CD14-positive monocyte (primary cell): ENCODE results near the gene GPRIN3. TPM values are rescaled to one million over a fixed set of nuclear protein-coding genes. Genes with fewer than 3 reads are reported as not detected.

Source experiments
- DNase-seq, 3 donors: peaks; one replicate each; pipeline ENCODE4 v3.0.0-alpha.2; 2011 to 2022
- H2AFZ ChIP-seq: 2 replicates; pipeline ENCODE4 v1.6.0; 2012; ENCODE audit warnings: mild to moderate bottlenecking, low read depth, low read length, inconsistent platforms; ENCODE audit not compliant: insufficient read depth, poor library complexity, severe bottlenecking
- H3K27ac ChIP-seq, 2 donors: 1 replicate in 1 of 2; 2 replicates in 1 of 2; pipeline ENCODE4 v1.5.1; 2012 to 2013; ENCODE audit warnings: low read length in 2 of 2, control low read depth in 1 of 2, inconsistent platforms in 1 of 2, low read depth in 1 of 2, mild to moderate bottlenecking in 1 of 2
- H3K27me3 ChIP-seq, 2 donors: one replicate each; pipeline versions ENCODE4 v1.6.0 to v1.6.1; 2011 to 2013; ENCODE audit warnings: low read length in 2 of 2; ENCODE audit not compliant: control insufficient read depth in 2 of 2, insufficient read depth in 2 of 2
- H3K36me3 ChIP-seq, 2 donors: replicated peaks in 1 of 2; 1 replicate in 1 of 2; 2 replicates in 1 of 2; pipeline versions ENCODE4 v1.5.1 to v1.6.1; 2012 to 2013; ENCODE audit warnings: low read length in 2 of 2, control low read depth in 1 of 2, inconsistent platforms in 1 of 2, mild to moderate bottlenecking in 1 of 2; ENCODE audit not compliant: insufficient read depth in 2 of 2, control insufficient read depth in 1 of 2
- H3K4me1 ChIP-seq, 2 donors: 1 replicate in 1 of 2; 2 replicates in 1 of 2; pipeline versions ENCODE4 v1.5.1 to v1.6.1; 2012 to 2013; ENCODE audit warnings: low read length in 2 of 2, control low read depth in 1 of 2, inconsistent platforms in 1 of 2, mild to moderate bottlenecking in 1 of 2, moderate library complexity in 1 of 2; ENCODE audit not compliant: insufficient read depth in 2 of 2, control insufficient read depth in 1 of 2
- H3K4me2 ChIP-seq: replicated peaks from 2 replicates; pipeline ENCODE3; 2012; ENCODE audit warnings: low read length, moderate library complexity, mild to moderate bottlenecking; ENCODE audit not compliant: poor library complexity, severe bottlenecking; ENCODE audit errors: extremely low read depth
- H3K4me3 ChIP-seq, 3 experiments: fragments of 200-600 bp in 1 of 3; sonication (generic) in 1 of 3; replicated peaks in 1 of 3; 1 replicate in 2 of 3; 2 replicates in 1 of 3; pipeline ENCODE4 v1.5.1; 2011 to 2013; ENCODE audit warnings: low read length in 3 of 3, mild to moderate bottlenecking in 3 of 3, control low read depth in 2 of 3, low read depth in 2 of 3, inconsistent platforms in 1 of 3, moderate library complexity in 1 of 3
- H3K79me2 ChIP-seq: 2 replicates; pipeline ENCODE4 v1.6.0; 2012; ENCODE audit warnings: mild to moderate bottlenecking, control low read depth, inconsistent platforms, low read length, moderate library complexity; ENCODE audit not compliant: insufficient read depth
- H3K9ac ChIP-seq: 2 replicates; pipeline ENCODE4 v1.6.0; 2017; ENCODE audit warnings: low read length, mild to moderate bottlenecking; ENCODE audit not compliant: insufficient read depth, poor library complexity, severe bottlenecking
- H3K9me3 ChIP-seq, 2 donors: replicated peaks in 1 of 2; 1 replicate in 1 of 2; 2 replicates in 1 of 2; pipeline versions ENCODE4 v1.5.1 to v1.6.1; 2012 to 2013; ENCODE audit warnings: low read length in 2 of 2, control low read depth in 1 of 2; ENCODE audit not compliant: control insufficient read depth in 1 of 2, insufficient read depth in 1 of 2
- H4K20me1 ChIP-seq: 2 replicates; pipeline ENCODE4 v1.6.0; 2012; ENCODE audit warnings: mild to moderate bottlenecking, low read length, control low read depth, moderate library complexity; ENCODE audit not compliant: insufficient read depth
- H3K27ac Mint-ChIP-seq, 7 donors: one replicate each; pipeline ENCODE4 v1.8.0; 2020; ENCODE audit warnings: mild to moderate bottlenecking in 7 of 7, mixed read lengths in 7 of 7, moderate library complexity in 6 of 7, inconsistent platforms in 2 of 7
- H3K27me3 Mint-ChIP-seq, 3 donors: one replicate each; pipeline ENCODE4 v1.8.0; 2021 to 2022; ENCODE audit warnings: low read depth in 3 of 3, mild to moderate bottlenecking in 3 of 3, mixed read lengths in 3 of 3, moderate library complexity in 3 of 3, inconsistent platforms in 1 of 3
- H3K36me3 Mint-ChIP-seq, 2 donors: one replicate each; pipeline ENCODE4 v1.8.0; 2020; ENCODE audit warnings: mixed read lengths in 2 of 2, inconsistent platforms in 1 of 2, mild to moderate bottlenecking in 1 of 2
- H3K4me1 Mint-ChIP-seq: one replicate; pipeline ENCODE4 v1.8.0; 2020; ENCODE audit warnings: mild to moderate bottlenecking, mixed read lengths
- H3K4me3 Mint-ChIP-seq, 2 donors: one replicate each; pipeline ENCODE4 v1.8.0; 2020; ENCODE audit warnings: mild to moderate bottlenecking in 2 of 2, mixed read lengths in 2 of 2, moderate library complexity in 1 of 2
- H3K9me3 Mint-ChIP-seq, 7 donors: one replicate each; pipeline ENCODE4 v1.8.0; 2020 to 2022; ENCODE audit warnings: mixed read lengths in 7 of 7, mild to moderate bottlenecking in 6 of 7, moderate library complexity in 6 of 7, inconsistent platforms in 2 of 7
- WGBS: methylation state at CpG from one replicate; pipeline ENCODE4 v1.1.5; 2013; ENCODE audit warnings: missing lambda C conversion rate; ENCODE audit not compliant: insufficient coverage; 5-methylcytosine and 5-hydroxymethylcytosine counted together
- intact Hi-C, 2 donors: fragments of 100-400 bp; cut with micrococcal nuclease; formaldehyde crosslinking; loops; one replicate each; pipeline versions ENCODE4 v1.15.0 to v1.15.1; 2023
- polyA plus RNA-seq, 3 donors: library from polyadenylated mRNA; depleted of rRNA in 1 of 3; unstranded in 2 of 3; stranded (reverse) in 1 of 3; fragments of 300-500 nt in 2 of 3; fragments of >200 nt in 1 of 3; fragmentation: Illumina TruSeq in 2 of 3; gene quantifications; 1 replicate in 2 of 3; 2 replicates in 1 of 3; pipeline ENCODE4 v1.2.3, GENCODE V29; 2012 to 2021
- TF ChIP-seq, protein P1 (sequence below): fragments of 200-600 bp; IDR thresholded peaks from one replicate; pipeline ENCODE4 v1.8.0; 2022; ENCODE audit warnings: antibody characterized with exemption, mild to moderate bottlenecking

Gene GPRIN3
- polyA plus RNA-seq, 3 donors: 1.1 to 3.3 (median 2.3) TPM

DNA sequence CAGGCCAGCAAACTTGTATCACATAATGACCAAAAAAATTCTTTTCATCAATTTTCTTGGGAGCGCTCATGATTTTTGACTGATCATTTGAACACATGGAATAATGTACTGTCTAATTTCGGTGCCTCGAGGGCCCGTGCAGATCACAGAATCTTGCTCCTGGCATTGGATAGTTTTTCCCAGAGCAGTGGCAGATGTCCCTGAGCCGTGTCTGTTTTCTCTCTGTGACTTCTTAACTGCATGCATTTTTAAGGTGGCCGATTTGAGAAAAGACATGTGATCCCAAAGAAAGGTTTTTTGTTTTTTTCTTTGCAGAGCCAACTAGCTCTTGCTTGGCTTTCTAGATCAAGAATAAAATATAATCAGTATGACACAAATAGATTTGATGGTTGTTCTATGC, 19.7 kb downstream of the GPRIN3 start:
- Mint-ChIP-seq H3K27ac (peak overlapping the region in 1 of 7 donors; percentile 1), H3K9me3 (no peaks in the 10 kb centered on the region), H3K4me1 (peaks cover 35% of the 10 kb centered on the region), H3K36me3 (peaks cover 6 to 9% of the 10 kb centered on the region in 2 donors), H3K27me3 (peaks cover 0 to 3% (median 1%) of the 10 kb centered on the region in 3 donors), H3K4me3 (no peak overlapping the region)
- no peak overlapping the region for H3K4me3 ChIP-seq
- TF ChIP-seq, protein P1, sequence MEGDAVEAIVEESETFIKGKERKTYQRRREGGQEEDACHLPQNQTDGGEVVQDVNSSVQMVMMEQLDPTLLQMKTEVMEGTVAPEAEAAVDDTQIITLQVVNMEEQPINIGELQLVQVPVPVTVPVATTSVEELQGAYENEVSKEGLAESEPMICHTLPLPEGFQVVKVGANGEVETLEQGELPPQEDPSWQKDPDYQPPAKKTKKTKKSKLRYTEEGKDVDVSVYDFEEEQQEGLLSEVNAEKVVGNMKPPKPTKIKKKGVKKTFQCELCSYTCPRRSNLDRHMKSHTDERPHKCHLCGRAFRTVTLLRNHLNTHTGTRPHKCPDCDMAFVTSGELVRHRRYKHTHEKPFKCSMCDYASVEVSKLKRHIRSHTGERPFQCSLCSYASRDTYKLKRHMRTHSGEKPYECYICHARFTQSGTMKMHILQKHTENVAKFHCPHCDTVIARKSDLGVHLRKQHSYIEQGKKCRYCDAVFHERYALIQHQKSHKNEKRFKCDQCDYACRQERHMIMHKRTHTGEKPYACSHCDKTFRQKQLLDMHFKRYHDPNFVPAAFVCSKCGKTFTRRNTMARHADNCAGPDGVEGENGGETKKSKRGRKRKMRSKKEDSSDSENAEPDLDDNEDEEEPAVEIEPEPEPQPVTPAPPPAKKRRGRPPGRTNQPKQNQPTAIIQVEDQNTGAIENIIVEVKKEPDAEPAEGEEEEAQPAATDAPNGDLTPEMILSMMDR: no peak
- 97% methylated on average over 5 of the region's 6 CpGs for WGBS
- H2AFZ ChIP-seq: no peak overlapping the region
- no peaks in the 10 kb centered on the region for H3K27me3 ChIP-seq
- no peaks in the 10 kb centered on the region for H3K9me3 ChIP-seq
- no peak overlapping the region for H3K4me2 ChIP-seq
- H3K79me2 ChIP-seq: no peaks in the 10 kb centered on the region
- no peaks in the 10 kb centered on the region for H4K20me1 ChIP-seq
- DNase-seq: no peak
- H3K27ac ChIP-seq: no peak overlapping the region
- no peak overlapping the region for H3K9ac ChIP-seq
- intact Hi-C loops: loop anchor here in 1 of 2 donors (10.0 kb wide), 1 partner anchor 47 kb away; no protein-coding TSS in a partner anchor
- no peaks in the 10 kb centered on the region for H3K36me3 ChIP-seq
- peaks cover 27 to 28% of the 10 kb centered on the region in 2 donors for H3K4me1 ChIP-seq

DNA sequence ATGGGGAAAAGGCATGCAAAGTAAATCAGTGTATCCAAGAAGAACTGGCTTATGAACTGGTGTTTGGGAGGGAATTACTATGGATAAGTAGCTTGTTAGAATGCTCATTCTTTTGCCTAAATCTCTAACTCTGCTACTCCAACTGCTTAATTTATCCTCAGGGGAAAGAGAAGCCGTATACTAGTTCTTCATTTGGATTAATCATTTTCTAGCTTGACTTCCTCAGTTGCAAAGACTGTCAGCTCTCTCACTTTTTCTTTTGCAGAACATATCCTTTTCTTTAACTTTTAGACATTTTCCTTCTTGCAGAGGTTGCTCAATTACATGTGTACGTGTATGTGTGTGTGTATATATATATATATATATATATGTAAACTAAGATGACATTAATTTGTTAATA, 21.9 kb downstream of the GPRIN3 start:
- peak overlapping the region in 1 of 3 experiments; percentile 49 for H3K4me3 ChIP-seq

More for the DNA sequence above, 21.9 kb downstream of the GPRIN3 start:
- H3K9ac ChIP-seq: no peak overlapping the region
- H2AFZ ChIP-seq: no peak overlapping the region
- peak overlapping the region; percentile 43 to 85 (median 77) for H3K27ac Mint-ChIP-seq
- no peaks in the 10 kb centered on the region for H3K36me3 ChIP-seq
- peaks cover 3 to 7% of the 10 kb centered on the region in 2 donors for H3K36me3 Mint-ChIP-seq
- peak overlapping the region in 1 of 2 donors; percentile 68 for H3K27ac ChIP-seq
- no CpG with 5 or more reads among the region's 2 CpGs for WGBS
- TF ChIP-seq, protein P1: no peak
- no peaks in the 10 kb centered on the region for H3K79me2 ChIP-seq
- H3K4me2 ChIP-seq: peak overlapping the region; percentile 41
- peak overlapping the region in 1 of 2 donors; percentile 63 for H3K4me3 Mint-ChIP-seq
- intact Hi-C loops: loop anchor here in 1 of 2 donors (10.0 kb wide), 1 partner anchor 49 kb away; no protein-coding TSS in a partner anchor
- H3K9me3 ChIP-seq: no peaks in the 10 kb centered on the region
- DNase-seq: no peak
- peaks cover 28 to 32% of the 10 kb centered on the region in 2 donors for H3K4me1 ChIP-seq
- H4K20me1 ChIP-seq: no peaks in the 10 kb centered on the region
- H3K4me1 Mint-ChIP-seq: peaks cover 35% of the 10 kb centered on the region
- peaks cover 0 to 2% (median 1%) of the 10 kb centered on the region in 3 donors for H3K27me3 Mint-ChIP-seq
- H3K9me3 Mint-ChIP-seq: peaks cover 0 to 2% (median 0%) of the 10 kb centered on the region in 7 donors
- H3K27me3 ChIP-seq: no peaks in the 10 kb centered on the region
